Activated naive CD8-positive, alpha-beta T cell treated with anti-CD3 and anti-CD28 coated beads, Interleukin-2, amount 50 U/mL, for 24 hours (primary cell): ENCODE measurements around the gene EDN2.

ENCODE experiments used
- ATAC-seq: fragments of 150-1000 bp; cut with Tn5 transposase; one replicate; pipeline ENCODE4 v1.10.0; 2021
- DNase-seq: peaks from one replicate; pipeline ENCODE4 v3.0.0; 2021
- H3K27ac Mint-ChIP-seq: one replicate; pipeline ENCODE4 v1.8.0; 2021; ENCODE audit warnings: mild to moderate bottlenecking, mixed read lengths
- H3K27me3 Mint-ChIP-seq: one replicate; pipeline ENCODE4 v1.8.0; 2021; ENCODE audit warnings: mixed read lengths
- H3K36me3 Mint-ChIP-seq: one replicate; pipeline ENCODE4 v1.8.0; 2021; ENCODE audit warnings: low read depth, mixed read lengths
- H3K4me1 Mint-ChIP-seq: one replicate; pipeline ENCODE4 v1.8.0; 2021; ENCODE audit warnings: mixed read lengths
- H3K4me3 Mint-ChIP-seq: one replicate; pipeline ENCODE4 v1.8.0; 2021; ENCODE audit warnings: mild to moderate bottlenecking, moderate library complexity, mixed read lengths
- H3K9me3 Mint-ChIP-seq: one replicate; pipeline ENCODE4 v1.8.0; 2021; ENCODE audit warnings: mixed read lengths

Gene EDN2

DNA sequence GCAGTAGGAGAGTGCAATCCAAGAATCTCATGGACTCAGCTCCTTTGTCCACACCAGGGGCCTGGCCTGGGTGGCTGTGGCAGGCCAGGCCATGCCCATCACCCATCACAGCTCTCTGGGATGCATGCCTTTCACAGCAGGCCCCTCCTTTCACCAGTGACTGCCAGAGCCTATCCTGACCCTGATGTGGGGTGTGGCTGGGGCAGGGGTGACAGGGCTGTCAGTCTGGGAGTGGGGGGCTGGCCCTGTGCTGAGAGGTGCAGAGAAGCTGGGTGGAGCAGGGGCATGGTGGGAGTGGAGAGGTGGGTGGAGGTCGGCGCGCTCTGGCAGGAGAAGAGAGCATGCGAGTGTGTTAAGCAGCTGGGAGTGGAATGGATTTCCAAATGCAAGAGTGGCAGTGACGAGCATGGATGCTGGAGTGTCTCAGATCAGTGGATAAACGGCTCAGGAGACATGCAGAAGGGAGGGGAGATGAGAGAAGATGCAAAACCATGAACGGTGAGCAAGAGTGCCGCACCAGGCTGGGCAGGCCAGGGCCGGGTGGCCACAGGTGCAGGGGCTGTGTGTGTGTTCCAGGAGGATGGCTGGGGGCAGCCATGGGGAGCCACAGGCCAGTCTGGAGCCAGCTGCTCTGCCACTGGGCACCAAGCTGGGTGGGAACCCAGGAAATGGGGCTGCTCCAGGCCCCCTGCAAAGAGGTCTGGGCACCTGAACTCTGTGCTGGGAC lies 39.6 kb upstream of the EDN2 start:
- Mint-ChIP-seq H3K36me3 (peaks cover 34% of the 10 kb centered on the region), H3K27me3 (no peaks in the 10 kb centered on the region)

GRCh38 chr1:41523071-41523470 lies 38.6 kb upstream of the EDN2 start:
- H3K36me3 Mint-ChIP-seq, result peaks cover 32% of the 10 kb centered on the region
- H3K9me3 Mint-ChIP-seq, result no peaks in the 10 kb centered on the region
- no peak overlapping the region for H3K4me3 Mint-ChIP-seq
- no peaks in the 10 kb centered on the region for H3K27me3 Mint-ChIP-seq
- peaks cover under 1% of the 10 kb centered on the region for H3K4me1 Mint-ChIP-seq
- ATAC-seq, result no peak
- H3K27ac Mint-ChIP-seq, result peak overlapping the region; percentile 30
- DNase-seq, result no peak

More for the DNA sequence above, 39.6 kb upstream of the EDN2 start:
- Mint-ChIP-seq H3K4me3 (no peak overlapping the region), H3K9me3 (no peaks in the 10 kb centered on the region), H3K4me1 (no peaks in the 10 kb centered on the region), H3K27ac (no peak overlapping the region)
- no peak for DNase-seq
- ATAC-seq, result no peak

DNA sequence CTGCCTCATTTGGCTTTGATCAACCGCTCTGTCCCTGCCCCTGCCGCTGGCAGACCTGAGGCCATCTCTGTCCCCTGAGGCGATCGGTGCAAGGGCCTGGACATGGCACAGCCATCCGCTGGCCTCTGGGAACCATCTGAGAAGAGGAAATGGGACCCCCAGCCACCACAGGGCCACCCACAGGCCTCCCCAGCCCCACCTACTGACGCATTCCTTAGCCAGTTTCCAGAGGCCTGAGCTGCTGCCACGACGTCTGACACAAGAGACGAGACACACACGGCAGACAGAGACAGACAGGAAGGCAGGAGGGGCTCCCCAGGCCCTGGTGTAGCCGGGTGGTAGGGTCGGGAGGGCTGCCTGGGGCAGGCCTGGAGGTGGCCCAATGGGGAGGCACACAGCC lies 37.3 kb upstream of the EDN2 start:
- ATAC-seq (no peak), DNase-seq (no peak)
- Mint-ChIP-seq H3K4me1 (peaks cover 9% of the 10 kb centered on the region), H3K9me3 (no peaks in the 10 kb centered on the region), H3K27me3 (no peaks in the 10 kb centered on the region), H3K27ac (no peak overlapping the region), H3K36me3 (peaks cover 40% of the 10 kb centered on the region), H3K4me3 (no peak overlapping the region)

- ATAC-seq (no peak), DNase-seq (no peak)
- H3K36me3 Mint-ChIP-seq, result peaks cover 41% of the 10 kb centered on the region
- H3K27me3 Mint-ChIP-seq, result no peaks in the 10 kb centered on the region
- no peak overlapping the region for H3K27ac Mint-ChIP-seq
- no peak overlapping the region for H3K4me3 Mint-ChIP-seq
- no peaks in the 10 kb centered on the region for H3K9me3 Mint-ChIP-seq
- H3K4me1 Mint-ChIP-seq, result peaks cover 13% of the 10 kb centered on the region
Observed at GRCh38 chr1:41520951-41521752, 36.7 kb upstream of the EDN2 start.

GRCh38 chr1:41519667-41520066 lies 35.2 kb upstream of the EDN2 start:
- no peak overlapping the region for H3K27ac Mint-ChIP-seq
- H3K36me3 Mint-ChIP-seq, result peaks cover 39% of the 10 kb centered on the region
- H3K27me3 Mint-ChIP-seq, result no peaks in the 10 kb centered on the region
- H3K4me3 Mint-ChIP-seq, result no peak overlapping the region
- ATAC-seq (no peak), DNase-seq (no peak)
- H3K9me3 Mint-ChIP-seq, result no peaks in the 10 kb centered on the region
- peaks cover 14% of the 10 kb centered on the region for H3K4me1 Mint-ChIP-seq

GRCh38 chr1:41518471-41518870 lies 34.0 kb upstream of the EDN2 start:
- ATAC-seq, result no peak
- H3K27ac Mint-ChIP-seq, result no peak overlapping the region

DNA sequence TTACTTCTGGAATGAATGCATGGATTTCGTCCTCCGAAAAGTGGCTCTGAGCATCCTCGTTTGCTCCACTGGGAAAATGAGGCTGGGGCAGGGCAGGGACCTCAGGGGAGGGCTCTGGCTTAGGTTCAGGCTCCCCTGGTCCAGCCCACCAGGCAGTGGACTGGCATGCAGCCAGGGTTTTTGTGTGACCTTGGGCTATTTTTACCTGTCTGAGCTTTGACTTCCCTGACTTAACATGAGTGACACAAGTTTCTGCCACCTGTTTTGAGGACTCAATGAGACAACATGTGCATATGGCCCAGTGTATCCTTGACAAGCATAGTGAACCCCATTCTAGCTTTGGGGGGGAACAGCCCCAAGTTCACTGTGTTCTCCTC lies 32.6 kb upstream of the EDN2 start:
- peak overlapping the region; percentile 49 for H3K27ac Mint-ChIP-seq
- peaks cover 14% of the 10 kb centered on the region for H3K4me1 Mint-ChIP-seq
- no peaks in the 10 kb centered on the region for H3K27me3 Mint-ChIP-seq
- H3K9me3 Mint-ChIP-seq, result no peaks in the 10 kb centered on the region
- ATAC-seq, result no peak
- no peak for DNase-seq
- no peak overlapping the region for H3K4me3 Mint-ChIP-seq
- peaks cover 42% of the 10 kb centered on the region for H3K36me3 Mint-ChIP-seq

More at GRCh38 chr1:41518471-41518870, 34.0 kb upstream of the EDN2 start:
- no peak for DNase-seq
- H3K27me3 Mint-ChIP-seq, result no peaks in the 10 kb centered on the region
- H3K36me3 Mint-ChIP-seq, result peaks cover 43% of the 10 kb centered on the region
- no peak overlapping the region for H3K4me3 Mint-ChIP-seq
- no peaks in the 10 kb centered on the region for H3K9me3 Mint-ChIP-seq
- H3K4me1 Mint-ChIP-seq, result peaks cover 14% of the 10 kb centered on the region

DNA sequence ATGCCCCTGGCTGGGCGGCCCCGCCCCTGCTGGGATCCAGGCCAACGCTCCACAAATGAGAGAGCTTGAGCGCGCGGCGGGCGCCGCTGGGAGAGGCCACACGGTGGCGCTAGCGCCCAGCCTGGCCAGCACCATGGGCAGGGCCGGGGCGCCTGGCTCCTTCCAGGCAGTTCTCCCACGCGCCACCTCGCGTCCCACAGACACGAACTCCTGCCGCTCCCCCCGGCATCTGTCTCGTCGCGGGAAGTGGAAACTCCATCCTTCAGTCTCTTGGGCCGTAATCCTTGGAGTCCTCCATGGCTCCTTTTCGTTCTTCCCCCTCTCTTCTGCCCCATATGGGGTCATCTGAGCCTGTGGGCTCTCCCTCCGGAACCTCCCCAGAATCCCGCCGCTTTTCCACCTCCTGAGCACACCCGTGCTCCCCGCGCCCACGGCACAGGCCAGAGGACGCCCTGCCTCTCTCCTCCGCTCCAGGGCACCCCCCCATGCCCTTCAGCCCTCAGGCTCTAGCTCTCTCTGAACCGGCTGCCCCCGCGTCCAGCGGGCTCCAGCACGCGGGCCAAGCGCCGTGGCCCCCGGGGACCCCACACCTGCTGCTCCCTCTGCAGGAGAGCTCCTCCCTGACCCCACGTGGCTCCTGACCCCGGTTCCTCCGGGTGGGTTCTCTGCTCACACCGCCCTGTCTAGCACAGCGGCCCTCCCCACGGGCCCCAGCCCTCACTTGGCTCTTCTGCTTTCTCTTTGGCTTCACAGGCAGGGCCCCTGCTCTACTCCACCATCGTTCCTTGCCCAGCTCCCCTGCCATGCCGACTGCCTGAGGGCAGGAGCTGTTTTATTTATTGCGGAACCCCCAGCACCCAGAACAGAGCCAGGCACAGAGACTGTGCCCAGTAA lies 31.9 kb upstream of the EDN2 start:
- peaks cover 14% of the 10 kb centered on the region for H3K4me1 Mint-ChIP-seq
- peaks cover 47% of the 10 kb centered on the region for H3K36me3 Mint-ChIP-seq
- DNase-seq (peak; percentile 77), ATAC-seq (peak; percentile 75)
- peak overlapping the region; percentile 58 for H3K4me3 Mint-ChIP-seq
- no peaks in the 10 kb centered on the region for H3K27me3 Mint-ChIP-seq
- H3K9me3 Mint-ChIP-seq, result no peaks in the 10 kb centered on the region
- H3K27ac Mint-ChIP-seq, result peak overlapping the region; percentile 49

- Mint-ChIP-seq H3K27ac (no peak overlapping the region), H3K36me3 (peaks cover 47% of the 10 kb centered on the region), H3K9me3 (no peaks in the 10 kb centered on the region), H3K4me3 (no peak overlapping the region), H3K27me3 (no peaks in the 10 kb centered on the region), H3K4me1 (peaks cover 14% of the 10 kb centered on the region)
- ATAC-seq (no peak), DNase-seq (no peak)
Observed at GRCh38 chr1:41515778-41516167, 31.3 kb upstream of the EDN2 start.

GRCh38 chr1:41515131-41515678 lies 30.7 kb upstream of the EDN2 start:
- H3K9me3 Mint-ChIP-seq, result no peaks in the 10 kb centered on the region
- H3K27ac Mint-ChIP-seq, result no peak overlapping the region
- no peak for DNase-seq
- H3K27me3 Mint-ChIP-seq, result no peaks in the 10 kb centered on the region
- no peak overlapping the region for H3K4me3 Mint-ChIP-seq
- peaks cover 14% of the 10 kb centered on the region for H3K4me1 Mint-ChIP-seq
- no peak for ATAC-seq
- H3K36me3 Mint-ChIP-seq, result peaks cover 43% of the 10 kb centered on the region

- no peaks in the 10 kb centered on the region for H3K9me3 Mint-ChIP-seq
Observed at GRCh38 chr1:41514381-41514780, 29.9 kb upstream of the EDN2 start.

DNA sequence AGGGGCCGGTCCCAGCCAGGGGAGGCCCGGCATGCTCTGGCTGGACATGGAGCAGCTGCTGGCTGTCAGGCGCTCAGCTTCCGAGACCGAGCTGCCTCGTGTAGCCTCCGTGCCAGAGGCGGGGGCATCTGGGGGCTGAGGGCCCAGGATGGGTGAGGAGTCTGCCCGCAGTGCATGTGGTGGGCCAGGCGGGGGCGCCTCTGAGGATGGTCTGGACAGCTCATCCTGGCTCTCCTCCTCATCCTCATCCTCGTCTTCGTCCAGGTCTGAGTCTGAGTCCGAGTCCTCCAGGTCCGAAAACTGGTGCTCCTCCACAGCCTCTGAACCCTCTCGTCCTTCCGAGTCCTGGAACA lies 28.9 kb upstream of the EDN2 start:
- Mint-ChIP-seq H3K4me1 (peaks cover 14% of the 10 kb centered on the region), H3K27ac (no peak overlapping the region), H3K27me3 (no peaks in the 10 kb centered on the region), H3K4me3 (no peak overlapping the region), H3K36me3 (peaks cover 41% of the 10 kb centered on the region), H3K9me3 (no peaks in the 10 kb centered on the region)
- no peak for ATAC-seq
- peak; percentile 42 for DNase-seq

More at GRCh38 chr1:41514381-41514780, 29.9 kb upstream of the EDN2 start:
- Mint-ChIP-seq H3K27ac (no peak overlapping the region), H3K36me3 (peaks cover 43% of the 10 kb centered on the region), H3K4me3 (no peak overlapping the region), H3K27me3 (no peaks in the 10 kb centered on the region), H3K4me1 (peaks cover 14% of the 10 kb centered on the region)
- DNase-seq (no peak), ATAC-seq (no peak)

DNA sequence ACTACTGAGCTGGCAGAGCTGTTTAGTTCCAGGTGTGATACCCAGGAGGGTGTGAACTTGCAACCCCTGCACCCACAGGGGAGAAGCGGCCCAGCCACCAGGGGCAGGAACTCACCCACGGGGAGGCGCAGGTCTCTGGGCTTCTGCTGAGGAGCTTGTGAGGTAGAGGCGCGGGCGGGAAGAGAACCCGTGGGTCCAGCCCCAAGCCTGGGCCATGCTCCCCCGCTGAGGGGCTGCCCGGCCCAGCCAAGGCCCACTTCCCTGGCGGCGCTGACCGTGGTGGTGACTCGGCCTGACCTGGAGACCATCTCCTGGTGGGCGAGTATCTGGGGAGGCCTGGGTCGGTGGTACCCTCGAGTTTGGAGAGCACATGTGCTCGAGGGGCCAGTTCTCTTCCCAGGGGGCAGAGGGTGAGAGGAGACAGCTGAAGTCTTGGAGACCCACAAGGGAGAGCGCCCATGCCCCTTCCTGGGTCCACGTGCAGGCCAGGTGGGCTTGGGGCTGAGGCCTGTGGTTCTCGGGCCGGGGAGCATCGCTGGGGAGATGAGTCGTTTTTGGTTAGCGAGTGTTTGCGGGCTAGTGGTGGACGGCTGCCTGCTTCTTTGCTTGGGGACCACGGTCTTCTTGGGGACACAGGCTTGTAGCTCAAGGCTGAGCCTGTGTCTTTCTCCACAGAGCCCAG lies 28.4 kb upstream of the EDN2 start:
- Mint-ChIP-seq H3K9me3 (no peaks in the 10 kb centered on the region), H3K27me3 (no peaks in the 10 kb centered on the region), H3K4me1 (peaks cover 11% of the 10 kb centered on the region), H3K36me3 (peaks cover 41% of the 10 kb centered on the region), H3K27ac (no peak overlapping the region), H3K4me3 (no peak overlapping the region)
- ATAC-seq, result no peak
- DNase-seq, result no peak

- Mint-ChIP-seq H3K4me1 (peaks cover under 1% of the 10 kb centered on the region), H3K27ac (no peak overlapping the region), H3K36me3 (peaks cover 32% of the 10 kb centered on the region), H3K4me3 (peak overlapping the region; percentile 26), H3K9me3 (no peaks in the 10 kb centered on the region), H3K27me3 (no peaks in the 10 kb centered on the region)
- DNase-seq (no peak), ATAC-seq (no peak)
Observed at GRCh38 chr1:41511239-41511540, 26.7 kb upstream of the EDN2 start.
